Neutrophil (primary cell): Measurements from ENCODE around the gene HRCT1.

Experiments used
- H3K27ac ChIP-seq: fragments of 200-600 bp; sonication (generic); 2 replicates; pipeline ENCODE4 v1.5.1; 2016; ENCODE audit warnings: mild to moderate bottlenecking, moderate library complexity
- H3K27me3 ChIP-seq: fragments of 200-600 bp; sonication (generic); 2 replicates; pipeline ENCODE4 v1.6.0; 2016; ENCODE audit warnings: mild to moderate bottlenecking
- H3K36me3 ChIP-seq: fragments of 200-600 bp; sonication (generic); 2 replicates; pipeline ENCODE4 v1.5.1; 2017
- H3K4me1 ChIP-seq, 2 experiments: fragments of 200-600 bp in 1 of 2; sonication (generic) in 1 of 2; 1 replicate in 1 of 2; 2 replicates in 1 of 2; pipeline versions ENCODE4 v1.5.1 to v1.6.1; 2013 to 2016; ENCODE audit warnings: low read depth in 1 of 2, low read length in 1 of 2, mild to moderate bottlenecking in 1 of 2, moderate library complexity in 1 of 2; ENCODE audit not compliant: control insufficient read depth in 1 of 2, insufficient read depth in 1 of 2
- H3K4me3 ChIP-seq, 2 experiments: fragments of 200-600 bp in 1 of 2; sonication (generic) in 1 of 2; 1 replicate in 1 of 2; 2 replicates in 1 of 2; pipeline ENCODE4 v1.5.1; 2013 to 2016; ENCODE audit warnings: low read depth in 1 of 2, low read length in 1 of 2, mild to moderate bottlenecking in 1 of 2, moderate library complexity in 1 of 2
- H3K9me3 ChIP-seq: fragments of 200-600 bp; sonication (generic); 2 replicates; pipeline ENCODE4 v1.5.1; 2016
- TF ChIP-seq, protein P1 (sequence below): fragments of 200-600 bp; sonication (generic); IDR thresholded peaks from 2 replicates; pipeline ENCODE4 v1.5.1; 2016; ENCODE audit warnings: antibody characterized with exemption

The HRCT1 gene

DNA sequence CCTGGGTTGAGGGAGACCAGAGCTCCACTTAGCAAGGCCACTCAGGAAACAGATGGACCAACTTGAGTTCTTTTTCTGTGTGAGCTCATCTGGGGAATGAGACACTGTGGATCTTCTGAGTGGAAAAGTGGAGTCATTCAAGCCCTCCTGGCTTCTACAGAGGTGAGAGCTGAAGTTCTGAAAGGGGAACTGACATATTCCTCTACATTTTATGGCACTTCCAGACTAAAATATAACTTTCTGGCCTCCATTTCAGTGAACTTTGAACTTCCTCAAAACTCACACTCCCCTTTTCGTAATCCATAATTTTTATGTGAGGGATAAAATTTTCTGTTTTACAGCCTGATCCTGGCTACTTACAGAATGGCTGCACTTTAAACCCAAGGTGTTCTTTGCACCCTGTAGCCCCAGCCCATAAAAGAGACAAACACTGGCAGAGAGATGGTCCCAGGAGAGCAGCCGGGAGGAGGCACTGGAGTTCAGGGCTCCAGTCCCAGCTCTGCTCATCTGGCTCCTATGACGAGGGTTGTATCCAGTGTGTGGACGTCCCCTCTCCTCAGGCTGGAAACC is 14.1 kb downstream of the HRCT1 start:
- Histone ChIP-seq H3K36me3 (no peaks in the 10 kb centered on the region), H3K27me3 (no peaks in the 10 kb centered on the region), H3K4me1 (no peaks in the 10 kb centered on the region), H3K9me3 (no peaks in the 10 kb centered on the region), H3K27ac (no peak overlapping the region), H3K4me3 (no peak overlapping the region)
- TF ChIP-seq, protein P1, sequence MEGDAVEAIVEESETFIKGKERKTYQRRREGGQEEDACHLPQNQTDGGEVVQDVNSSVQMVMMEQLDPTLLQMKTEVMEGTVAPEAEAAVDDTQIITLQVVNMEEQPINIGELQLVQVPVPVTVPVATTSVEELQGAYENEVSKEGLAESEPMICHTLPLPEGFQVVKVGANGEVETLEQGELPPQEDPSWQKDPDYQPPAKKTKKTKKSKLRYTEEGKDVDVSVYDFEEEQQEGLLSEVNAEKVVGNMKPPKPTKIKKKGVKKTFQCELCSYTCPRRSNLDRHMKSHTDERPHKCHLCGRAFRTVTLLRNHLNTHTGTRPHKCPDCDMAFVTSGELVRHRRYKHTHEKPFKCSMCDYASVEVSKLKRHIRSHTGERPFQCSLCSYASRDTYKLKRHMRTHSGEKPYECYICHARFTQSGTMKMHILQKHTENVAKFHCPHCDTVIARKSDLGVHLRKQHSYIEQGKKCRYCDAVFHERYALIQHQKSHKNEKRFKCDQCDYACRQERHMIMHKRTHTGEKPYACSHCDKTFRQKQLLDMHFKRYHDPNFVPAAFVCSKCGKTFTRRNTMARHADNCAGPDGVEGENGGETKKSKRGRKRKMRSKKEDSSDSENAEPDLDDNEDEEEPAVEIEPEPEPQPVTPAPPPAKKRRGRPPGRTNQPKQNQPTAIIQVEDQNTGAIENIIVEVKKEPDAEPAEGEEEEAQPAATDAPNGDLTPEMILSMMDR, result no peak

DNA sequence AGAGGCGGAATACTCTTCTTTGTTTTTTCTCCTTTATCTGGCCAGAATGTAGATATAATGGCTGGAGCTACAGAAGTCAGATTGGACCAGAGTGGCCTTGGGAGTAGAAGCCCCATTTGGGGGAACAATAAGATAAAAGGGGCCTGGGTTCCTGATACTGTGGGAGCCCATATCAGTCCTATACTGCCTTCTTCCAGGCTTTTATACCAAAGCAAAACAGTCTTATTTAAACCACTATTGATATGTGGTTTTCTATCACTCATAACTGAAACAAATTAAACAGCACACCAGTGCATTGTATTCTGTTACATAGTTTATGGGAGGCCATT is 17.6 kb downstream of the HRCT1 start:
- H3K27ac ChIP-seq, result no peak overlapping the region
- H3K27me3 ChIP-seq, result no peaks in the 10 kb centered on the region
- H3K36me3 ChIP-seq, result no peaks in the 10 kb centered on the region
- H3K9me3 ChIP-seq, result no peaks in the 10 kb centered on the region
- no peak overlapping the region for H3K4me3 ChIP-seq
- H3K4me1 ChIP-seq, result no peaks in the 10 kb centered on the region
- TF ChIP-seq, protein P1, result no peak

DNA sequence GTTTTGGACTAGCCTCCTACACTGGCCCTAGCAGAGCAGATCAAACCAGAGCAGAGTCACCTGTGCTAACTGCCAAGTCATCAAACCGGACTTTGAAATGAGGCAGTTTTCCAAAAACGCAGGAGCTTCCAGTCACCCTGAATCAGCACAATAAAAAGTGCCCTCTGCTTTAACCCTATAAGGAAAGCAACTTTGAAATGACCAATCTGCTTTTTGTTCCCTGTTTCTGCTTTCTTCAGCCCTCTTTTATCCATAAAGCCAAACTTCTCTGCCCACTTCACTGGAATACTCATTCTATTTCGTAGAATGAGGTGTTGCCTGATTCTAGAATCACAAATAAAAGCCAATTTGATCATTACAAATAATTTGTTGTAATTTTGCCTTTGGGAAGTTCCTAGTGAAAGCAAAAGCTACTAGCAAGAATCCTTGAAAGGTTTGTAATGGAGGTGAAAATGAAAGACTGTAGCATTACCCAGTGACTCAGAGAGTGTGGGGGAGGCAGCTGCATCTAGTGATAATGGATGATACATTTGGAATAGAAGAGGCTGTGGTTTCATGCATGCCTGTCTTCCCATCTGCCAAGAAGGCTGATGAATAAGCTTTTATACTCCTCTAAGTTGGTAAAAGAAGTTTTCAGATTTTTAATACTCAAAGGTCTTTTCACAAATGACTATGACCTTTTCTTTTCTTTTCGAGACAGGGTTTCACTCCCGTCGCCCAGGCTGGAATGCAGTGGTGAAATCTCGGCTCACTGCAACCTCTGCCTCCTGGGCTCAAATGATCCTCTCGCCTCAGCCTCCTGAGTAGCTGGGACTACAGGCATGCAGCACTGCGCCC is 18.1 kb downstream of the HRCT1 start:
- no peak overlapping the region for H3K27ac ChIP-seq
- TF ChIP-seq, protein P1, result no peak
- H3K27me3 ChIP-seq, result no peaks in the 10 kb centered on the region
- no peak overlapping the region for H3K4me3 ChIP-seq
- no peaks in the 10 kb centered on the region for H3K9me3 ChIP-seq
- no peaks in the 10 kb centered on the region for H3K4me1 ChIP-seq
- H3K36me3 ChIP-seq, result no peaks in the 10 kb centered on the region

DNA sequence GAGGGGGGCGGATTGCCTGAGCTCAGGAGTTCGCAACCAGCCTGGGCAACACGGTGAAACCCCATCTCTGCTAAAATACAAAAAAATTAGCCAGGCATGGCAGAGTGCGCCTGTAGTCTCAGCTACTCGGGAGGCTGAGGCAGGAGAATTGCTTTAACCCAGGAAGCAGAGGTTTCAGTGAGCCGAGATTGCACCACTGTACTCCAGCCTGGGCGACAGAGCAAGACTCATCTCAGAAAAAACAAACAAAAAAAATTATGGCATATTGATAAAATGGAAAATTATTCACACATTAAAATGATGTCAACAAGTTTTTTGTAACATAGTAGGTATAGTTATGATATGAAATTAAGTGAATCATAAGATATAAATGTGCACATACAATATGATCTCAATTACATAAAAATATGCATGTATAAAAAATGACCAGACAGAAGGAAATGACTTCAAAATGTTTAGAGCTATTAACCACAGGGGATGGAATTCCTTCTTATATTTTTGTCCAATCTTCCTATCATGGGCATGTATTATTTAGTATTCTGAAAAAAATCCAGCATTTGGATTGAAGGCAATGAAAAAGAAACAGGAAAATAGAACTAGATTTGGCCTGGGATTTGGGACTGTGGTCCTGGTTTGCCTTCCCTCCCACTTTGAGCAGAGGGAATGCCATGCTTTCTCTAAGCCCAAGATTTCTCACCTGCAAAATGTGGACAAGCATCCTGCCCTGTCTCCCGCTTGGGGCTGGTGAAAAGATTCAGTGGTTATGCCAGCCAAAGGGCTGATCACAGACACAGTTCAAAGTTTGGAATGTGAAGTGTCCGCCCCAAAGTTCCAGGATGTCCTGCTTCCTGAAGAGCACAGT is 22.8 kb downstream of the HRCT1 start:
- H3K9me3 ChIP-seq, result no peaks in the 10 kb centered on the region
- H3K27ac ChIP-seq, result no peak overlapping the region
- no peaks in the 10 kb centered on the region for H3K4me1 ChIP-seq
- no peak overlapping the region for H3K4me3 ChIP-seq
- no peaks in the 10 kb centered on the region for H3K36me3 ChIP-seq
- TF ChIP-seq, protein P1, result no peak
- no peaks in the 10 kb centered on the region for H3K27me3 ChIP-seq

DNA sequence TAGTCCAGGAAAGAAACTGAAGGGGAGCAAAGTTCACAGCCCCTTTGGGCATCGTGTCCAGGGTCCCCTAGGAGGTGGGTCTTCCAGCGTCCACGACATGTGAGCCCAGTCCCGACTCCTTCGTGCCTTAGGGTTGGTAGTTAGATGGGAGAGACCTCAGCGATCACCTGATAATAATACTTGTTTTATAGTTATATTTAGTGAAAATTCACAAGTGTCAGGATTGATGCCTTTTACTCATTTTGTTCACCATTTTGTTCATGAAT is 23.4 kb downstream of the HRCT1 start:
- H3K4me1 ChIP-seq, result no peaks in the 10 kb centered on the region
- no peak overlapping the region for H3K27ac ChIP-seq
- no peaks in the 10 kb centered on the region for H3K9me3 ChIP-seq
- TF ChIP-seq, protein P1, result no peak
- no peaks in the 10 kb centered on the region for H3K36me3 ChIP-seq
- no peaks in the 10 kb centered on the region for H3K27me3 ChIP-seq
- H3K4me3 ChIP-seq, result no peak overlapping the region
